ENCODE measurements around the gene VPS37D.
"Not testable (repeated sequence)": the region's sequence is repeated elsewhere in the genome, so short reads cannot be mapped to it uniquely, and the experiment has no call there.

The VPS37D gene

GRCh38 chr7:73646785-73647724 lies 20.6 kb upstream of the VPS37D start:
- DNase-seq: no peak

GRCh38 chr7:73647725-73648592 lies 19.7 kb upstream of the VPS37D start:
- DNase-seq: no peak

- DNase-seq: no peak
Observed at GRCh38 chr7:73648593-73649332, 18.9 kb upstream of the VPS37D start.

- no peak for DNase-seq
Observed at GRCh38 chr7:73649576-73649975, 18.1 kb upstream of the VPS37D start.

GRCh38 chr7:73650524-73650923 lies 17.1 kb upstream of the VPS37D start:
- DNase-seq: no peak

- no peak for DNase-seq
Observed at GRCh38 chr7:73652541-73652949, 15.1 kb upstream of the VPS37D start.

- not testable (repeated sequence) for DNase-seq
Observed at GRCh38 chr7:73655309-73655708, 12.3 kb upstream of the VPS37D start.

GRCh38 chr7:73659983-73660382 lies 7.6 kb upstream of the VPS37D start:
- DNase-seq: no peak

- DNase-seq: not testable (repeated sequence)
Observed at GRCh38 chr7:73660594-73660993, 7.0 kb upstream of the VPS37D start.

GRCh38 chr7:73663033-73663432 lies 4.6 kb upstream of the VPS37D start:
- DNase-seq: no peak

GRCh38 chr7:73668103-73668885 lies 663 bp downstream of the VPS37D start:
- DNase-seq: peak; percentile 9

- no peak for DNase-seq
Observed at GRCh38 chr7:73668886-73669230, 1.2 kb downstream of the VPS37D start.

- DNase-seq: no peak
Observed at GRCh38 chr7:73669288-73669701, 1.7 kb downstream of the VPS37D start.

- DNase-seq: no peak
Observed at GRCh38 chr7:73669858-73670385, 2.3 kb downstream of the VPS37D start.

- DNase-seq: no peak
Observed at GRCh38 chr7:73671322-73671661, 3.7 kb downstream of the VPS37D start.

- no peak for DNase-seq
Observed at GRCh38 chr7:73671857-73672445, 4.3 kb downstream of the VPS37D start.

- DNase-seq: no peak
Observed at GRCh38 chr7:73674468-73675124, 7.0 kb downstream of the VPS37D start.

- DNase-seq: not testable (repeated sequence)
Observed at GRCh38 chr7:73676062-73676461, 8.4 kb downstream of the VPS37D start.

GRCh38 chr7:73678862-73679261 lies 11.2 kb downstream of the VPS37D start:
- DNase-seq: no peak

GRCh38 chr7:73679709-73680108 lies 12.1 kb downstream of the VPS37D start:
- no peak for DNase-seq

GRCh38 chr7:73680501-73680900 lies 12.9 kb downstream of the VPS37D start:
- DNase-seq: no peak

All from fibroblast of skin of back (primary cell).